Measurements from ENCODE around the gene EDARADD. TPM values are rescaled to one million over a fixed set of nuclear protein-coding genes. Genes with fewer than 3 reads are reported as not detected.
A peak's percentile ranks its signal among the peaks of the same experiment; 100 is the strongest.

EDARADD gene
- total RNA-seq, 1 donor from 2014 or later = 0.20 TPM

- DNase-seq (ENCODE audit: low spot score) (no peak), ATAC-seq (peak; percentile 19)
These were observed 117.8 kb downstream of the EDARADD start for GRCh38 chr1:236511735-236512418.

- ATAC-seq = peak; percentile 68
- DNase-seq (ENCODE audit: low spot score) = no peak
These were observed 120.8 kb downstream of the EDARADD start for GRCh38 chr1:236514703-236515442.

- ATAC-seq (peak; percentile 66), DNase-seq (ENCODE audit: low spot score) (no peak)
These were observed 121.4 kb downstream of the EDARADD start for GRCh38 chr1:236515443-236515958.

- DNase-seq (ENCODE audit: low spot score) (no peak), ATAC-seq (peak; percentile 41)
These were observed 123.0 kb downstream of the EDARADD start for GRCh38 chr1:236516929-236517704.

GRCh38 chr1:236518322-236518721 is 124.2 kb downstream of the EDARADD start:
- ATAC-seq = no peak
- no peak for DNase-seq (ENCODE audit: low spot score)

GRCh38 chr1:236520445-236521005 is 126.4 kb downstream of the EDARADD start:
- DNase-seq (ENCODE audit: low spot score) (no peak), ATAC-seq (no peak)

- DNase-seq (ENCODE audit: low spot score) (peak; percentile 67), ATAC-seq (peak; percentile 73)
These were observed 129.0 kb downstream of the EDARADD start for GRCh38 chr1:236522937-236523703.

GRCh38 chr1:236523704-236524141 is 129.6 kb downstream of the EDARADD start, which contains the start of gene LGALS8:
Gene LGALS8 (plus strand): TSS chr1:236523982. CDS start chr1:236526071, 2,089 bp downstream.
- peak; percentile 91 for DNase-seq (ENCODE audit: low spot score)
- ATAC-seq = peak; percentile 87

- peak; percentile 66 for DNase-seq (ENCODE audit: low spot score)
These were observed 130.2 kb downstream of the EDARADD start for GRCh38 chr1:236524142-236524894.

GRCh38 chr1:236524895-236525184 is 130.8 kb downstream of the EDARADD start:
- ATAC-seq (no peak), DNase-seq (ENCODE audit: low spot score) (no peak)

More at GRCh38 chr1:236524142-236524894, 130.2 kb downstream of the EDARADD start:
- ATAC-seq = peak; percentile 55

- no peak for DNase-seq (ENCODE audit: low spot score)
- no peak for ATAC-seq
These were observed 132.0 kb downstream of the EDARADD start for GRCh38 chr1:236526079-236526478.

GRCh38 chr1:236530286-236530685 is 136.2 kb downstream of the EDARADD start:
- ATAC-seq (no peak), DNase-seq (ENCODE audit: low spot score) (no peak)

- no peak for ATAC-seq
- DNase-seq (ENCODE audit: low spot score) = no peak
These were observed 136.9 kb downstream of the EDARADD start for GRCh38 chr1:236530959-236531358.

GRCh38 chr1:236532850-236533249 is 138.8 kb downstream of the EDARADD start:
- ATAC-seq = peak; percentile 67
- peak; percentile 58 for DNase-seq (ENCODE audit: low spot score)

- DNase-seq (ENCODE audit: low spot score) = no peak
- no peak for ATAC-seq
These were observed 140.1 kb downstream of the EDARADD start for GRCh38 chr1:236534151-236534651.
